ENCODE results near the gene UGGT2.
"Not testable (repeated sequence)": the region's sequence is repeated elsewhere in the genome, so short reads cannot be mapped to it uniquely, and the experiment has no call there.

Gene UGGT2

DNA sequence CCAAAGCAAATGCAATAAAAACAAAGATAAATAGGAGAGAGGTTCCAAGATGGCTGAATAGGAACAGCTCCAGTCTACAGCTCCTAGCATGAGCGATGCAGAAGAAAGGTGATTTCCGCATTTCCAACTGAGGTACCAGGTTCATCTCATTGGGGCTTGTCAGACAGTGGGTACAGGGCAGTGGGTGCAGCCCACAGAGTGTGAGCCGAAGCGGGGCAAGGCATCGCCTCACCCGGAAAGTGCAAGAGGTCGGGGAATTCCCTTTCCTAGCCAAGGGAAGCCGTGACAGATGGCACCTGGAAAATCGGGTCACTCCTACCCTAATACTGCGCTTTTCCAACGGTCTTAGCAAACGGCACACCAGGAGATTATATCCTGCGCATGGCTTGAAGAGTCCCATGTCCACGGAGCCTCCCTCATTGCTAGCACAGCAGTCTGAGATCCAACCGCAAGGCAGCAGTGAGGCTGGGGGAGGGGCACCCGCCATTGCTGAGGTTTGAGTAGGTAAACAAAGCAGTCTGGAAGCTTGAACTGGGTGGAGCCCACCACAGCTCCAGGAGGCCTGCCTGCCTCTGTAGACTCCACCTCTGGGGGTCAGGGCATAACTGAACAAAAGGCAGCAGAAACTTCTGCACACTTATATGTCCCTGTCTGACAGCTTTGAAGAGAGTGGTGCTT is 6.6 kb downstream of the UGGT2 start:
- DNase-seq (ENCODE audit: low read depth): not testable (repeated sequence)

DNA sequence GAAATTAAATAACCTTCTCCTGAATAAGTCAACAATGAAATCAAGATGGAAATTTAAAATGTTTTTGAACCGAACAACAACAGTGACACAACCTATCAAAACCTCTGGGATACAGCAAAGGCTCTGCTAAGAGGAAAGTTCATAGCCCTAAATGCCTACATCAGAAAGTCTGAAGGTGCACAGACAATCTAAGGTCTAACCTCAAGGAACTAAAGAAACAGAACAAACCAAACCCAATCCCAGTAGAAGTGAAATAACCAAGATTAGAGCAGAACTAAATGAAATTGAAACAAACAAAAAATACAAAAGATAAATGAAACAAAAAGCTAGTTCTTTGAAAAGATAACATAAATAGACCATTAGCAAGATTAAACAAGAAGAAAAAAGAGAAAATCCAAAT is 9.0 kb downstream of the UGGT2 start:
- DNase-seq (ENCODE audit: low read depth): no peak

DNA sequence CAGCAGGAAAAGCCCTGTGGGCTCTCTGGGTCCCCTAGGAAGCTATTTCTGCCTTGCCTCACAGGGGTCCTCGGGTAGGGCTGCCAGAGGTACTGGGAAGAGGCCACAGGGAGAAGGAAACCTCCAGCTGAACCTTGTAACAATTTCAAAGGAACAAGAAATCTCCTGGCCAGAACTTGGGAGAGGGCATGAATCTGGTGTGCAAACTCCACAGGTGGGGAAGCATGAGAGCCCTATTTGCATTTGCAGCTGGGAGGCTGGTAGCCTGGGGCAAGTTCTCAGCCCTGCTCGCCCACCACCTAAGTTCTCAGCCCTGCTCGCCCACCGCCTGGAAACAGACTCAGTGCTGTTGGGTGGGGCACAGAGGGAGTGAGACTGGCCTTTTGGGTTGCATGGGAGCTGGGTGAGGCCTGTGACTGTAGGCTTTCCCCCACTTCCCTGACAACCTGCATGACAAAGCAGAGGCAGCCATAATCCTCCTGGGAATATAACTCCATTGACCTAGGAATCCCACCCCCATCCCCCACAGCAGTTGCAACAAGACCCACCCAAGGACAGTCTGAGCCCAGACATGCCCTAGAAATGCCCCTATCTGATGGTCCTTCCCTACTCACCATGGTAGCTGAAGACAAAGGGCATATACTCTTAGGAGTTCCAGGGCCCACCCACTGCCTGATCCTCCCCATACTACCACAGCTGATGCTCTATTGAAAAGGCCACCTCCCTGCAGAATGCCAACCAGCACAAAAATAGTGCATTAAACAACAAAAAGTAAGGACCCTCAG is 11.7 kb downstream of the UGGT2 start:
- no peak for DNase-seq (ENCODE audit: low read depth)

DNA sequence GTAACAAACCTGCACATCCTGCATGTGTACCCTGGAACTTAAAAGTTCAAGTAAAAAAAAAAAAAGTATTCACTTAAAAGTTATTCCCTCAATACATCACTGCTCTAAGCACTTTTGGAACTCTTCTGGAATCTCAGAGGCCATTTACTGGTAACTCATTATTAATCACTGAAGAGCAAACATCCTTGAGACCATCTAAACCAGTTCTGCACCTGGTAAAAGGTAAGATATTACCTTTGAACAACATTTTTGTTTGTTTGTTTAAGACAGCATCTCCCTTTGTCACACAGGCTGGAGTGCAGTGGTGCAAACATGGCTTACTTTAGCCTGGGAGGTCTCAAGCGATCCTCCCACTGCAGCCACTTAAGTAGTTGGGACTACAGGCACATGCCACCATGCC is 16.7 kb downstream of the UGGT2 start:
- no peak for DNase-seq (ENCODE audit: low read depth)

DNA sequence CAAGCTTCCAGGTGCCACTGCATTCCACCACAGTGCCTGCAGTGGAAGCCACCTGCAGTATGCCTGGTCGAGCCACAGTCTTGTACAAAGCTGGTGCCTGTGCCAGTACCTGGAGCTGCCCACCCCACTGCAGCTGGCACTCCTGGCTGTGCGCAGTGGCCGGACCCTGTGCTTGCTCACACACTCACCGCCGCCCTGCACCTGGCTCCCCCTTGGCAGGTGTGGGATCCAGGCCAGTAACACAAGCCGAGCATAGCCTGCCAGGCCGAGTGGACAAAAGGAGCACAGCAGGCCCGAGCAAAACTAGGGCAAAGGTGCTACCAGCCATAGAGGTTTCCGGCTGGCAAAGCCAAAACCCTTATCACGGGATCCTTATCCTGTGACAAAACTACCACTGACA is 18.5 kb downstream of the UGGT2 start:
- DNase-seq (ENCODE audit: low read depth): no peak

DNA sequence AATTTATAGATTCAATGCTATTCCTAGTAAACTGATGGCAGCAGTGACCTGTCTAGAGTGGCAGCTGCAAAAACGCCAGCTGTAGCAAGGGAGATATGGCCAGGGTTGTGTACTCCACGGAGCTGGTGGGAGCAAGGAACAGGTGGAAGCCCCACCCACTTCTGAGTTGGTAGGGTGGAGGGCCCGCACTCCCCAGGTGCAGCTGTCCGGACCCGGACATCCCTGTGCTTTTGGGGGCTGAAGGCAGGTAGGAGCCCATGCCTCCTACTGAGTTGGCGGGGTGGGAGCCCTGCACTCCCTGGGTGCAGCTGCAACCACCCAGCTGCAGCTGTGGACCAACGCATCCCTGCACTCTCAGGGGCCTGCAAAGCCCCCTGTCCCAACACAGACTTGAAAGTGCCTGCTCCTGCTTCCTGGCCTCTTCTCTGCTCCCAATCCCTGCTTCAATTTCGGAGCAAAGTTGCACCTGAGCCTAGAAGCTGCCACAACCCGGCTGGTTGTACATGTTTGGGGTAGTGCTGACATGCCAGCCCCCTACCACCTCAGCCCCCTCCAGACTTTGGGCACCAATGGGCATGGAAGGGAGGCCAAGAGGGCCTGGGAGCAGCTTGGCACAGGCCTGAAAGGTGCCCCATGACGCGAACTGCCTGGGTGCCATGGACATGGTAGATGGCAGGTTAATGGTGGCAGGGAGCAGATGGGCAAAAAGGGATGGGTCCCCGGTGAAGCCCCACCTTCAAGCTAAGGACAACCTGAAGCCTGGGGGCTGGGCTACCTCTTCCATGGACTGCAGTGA is 19.8 kb downstream of the UGGT2 start:
- DNase-seq (ENCODE audit: low read depth): no peak

DNA sequence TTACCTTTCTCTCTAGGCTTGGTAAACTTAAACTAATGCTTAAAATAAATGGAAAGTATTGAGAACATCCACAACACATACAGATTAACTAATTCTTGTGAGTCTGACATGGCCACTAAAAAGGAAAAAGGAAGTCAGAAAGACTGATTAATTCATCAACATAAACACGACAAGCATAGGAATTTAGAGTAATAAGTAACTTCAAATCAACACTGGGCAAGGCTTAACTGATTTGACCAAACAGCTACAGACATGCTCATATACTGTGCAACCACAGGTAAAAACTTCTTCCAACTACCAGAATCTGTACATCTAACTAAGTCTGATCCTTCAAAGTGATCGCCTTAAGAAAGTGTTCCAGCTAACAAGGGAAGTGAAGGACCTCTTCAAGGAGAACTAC is 20.5 kb downstream of the UGGT2 start:
- no peak for DNase-seq (ENCODE audit: low read depth)

DNA sequence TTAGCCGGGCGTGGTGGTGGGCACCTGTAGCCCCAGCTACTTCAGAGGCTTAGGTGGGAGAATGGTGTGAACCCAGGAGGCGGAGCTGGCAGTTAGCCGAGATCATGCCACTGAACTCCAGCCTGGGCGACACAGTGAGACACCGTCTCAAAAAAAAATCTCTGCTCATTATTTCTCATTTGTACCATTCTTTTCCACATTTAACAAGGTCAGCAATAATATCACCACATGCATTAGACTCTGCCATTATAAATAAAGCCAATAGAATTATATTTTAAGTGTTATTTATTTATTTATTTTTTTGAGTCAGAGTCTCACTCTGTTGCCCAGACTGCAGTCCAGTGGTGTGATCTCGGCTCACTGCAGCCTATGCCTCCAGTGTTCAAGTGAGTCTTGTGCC is 24.2 kb downstream of the UGGT2 start:
- no peak for DNase-seq (ENCODE audit: low read depth)

DNA sequence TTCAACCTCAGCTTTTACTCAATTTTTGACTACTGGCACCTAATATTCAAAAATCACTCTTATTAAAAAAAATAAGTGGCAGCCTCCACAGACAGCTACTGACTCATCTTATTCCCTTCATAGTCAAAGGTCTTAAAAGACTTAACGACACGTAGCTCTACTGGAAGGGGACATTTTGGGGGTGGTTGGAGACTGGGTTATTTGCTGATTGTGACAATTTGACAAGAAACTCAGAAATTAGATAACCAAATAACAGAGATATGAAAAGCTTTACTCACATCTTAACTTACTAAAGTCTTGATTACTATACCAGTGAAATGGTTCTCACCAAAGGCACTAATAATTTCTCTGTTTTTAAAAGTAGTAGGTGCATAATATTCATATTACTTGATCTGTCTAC is 25.7 kb downstream of the UGGT2 start:
- DNase-seq (ENCODE audit: low read depth): no peak

DNA sequence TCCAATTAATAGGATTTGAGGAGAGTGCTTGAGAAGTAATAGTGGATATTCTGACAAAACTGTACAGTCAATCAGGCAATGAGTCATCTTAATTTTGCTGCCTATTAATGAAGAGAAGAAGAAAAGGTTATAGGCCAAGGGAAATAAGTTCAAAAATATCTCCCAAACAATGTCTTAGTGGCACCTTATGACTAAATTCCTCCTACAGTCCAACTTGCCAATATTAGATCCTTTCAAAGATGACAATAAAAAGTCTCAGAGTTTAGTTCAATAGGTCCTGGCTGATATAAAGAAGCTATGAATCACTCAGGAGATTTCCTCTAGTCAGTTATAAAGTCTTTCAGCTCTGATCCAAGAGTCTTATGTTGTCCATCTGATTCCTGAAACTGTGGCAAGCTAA is 27.9 kb downstream of the UGGT2 start:
- DNase-seq (ENCODE audit: low read depth): no peak

DNA sequence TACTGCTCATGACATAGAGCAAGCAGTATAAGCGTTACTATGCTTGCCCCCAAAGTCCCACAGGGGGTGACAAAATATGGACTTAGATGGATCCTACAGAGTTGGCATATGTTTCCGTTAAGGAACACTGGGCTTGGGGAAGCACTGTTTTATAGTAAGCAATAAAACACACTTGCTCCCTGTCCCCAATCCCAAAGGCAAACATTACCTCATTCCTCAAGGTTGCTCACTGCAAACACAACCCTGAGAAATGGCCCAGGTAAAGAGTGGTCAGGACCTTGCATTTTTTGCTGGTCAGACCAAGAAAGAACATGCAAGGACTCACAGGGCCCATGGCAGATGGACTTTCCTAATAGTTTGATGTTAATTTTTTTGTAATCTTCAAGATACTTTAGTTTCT is 32.3 kb downstream of the UGGT2 start:
- no peak for DNase-seq (ENCODE audit: low read depth)

DNA sequence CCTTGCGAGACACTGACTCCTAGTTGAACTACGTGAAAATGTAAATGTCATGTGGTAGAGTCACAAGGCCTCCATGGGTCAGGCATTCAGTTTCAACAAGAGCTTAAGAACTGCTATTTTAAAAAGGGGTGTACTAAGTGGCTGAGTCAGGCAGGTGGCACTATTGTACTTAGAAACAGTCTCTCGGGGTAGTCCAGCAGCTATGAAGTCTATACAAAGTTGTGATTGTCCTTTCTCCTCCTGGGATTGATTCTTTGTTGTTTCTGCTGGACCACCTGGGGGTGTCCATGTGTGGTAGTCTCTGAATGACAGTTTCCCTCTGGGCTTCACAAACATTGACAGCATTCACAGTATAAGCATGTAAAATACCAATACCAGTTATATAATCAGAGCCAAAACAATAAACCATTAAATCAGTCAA is 33.0 kb downstream of the UGGT2 start:
- DNase-seq (ENCODE audit: low read depth): no peak

DNA sequence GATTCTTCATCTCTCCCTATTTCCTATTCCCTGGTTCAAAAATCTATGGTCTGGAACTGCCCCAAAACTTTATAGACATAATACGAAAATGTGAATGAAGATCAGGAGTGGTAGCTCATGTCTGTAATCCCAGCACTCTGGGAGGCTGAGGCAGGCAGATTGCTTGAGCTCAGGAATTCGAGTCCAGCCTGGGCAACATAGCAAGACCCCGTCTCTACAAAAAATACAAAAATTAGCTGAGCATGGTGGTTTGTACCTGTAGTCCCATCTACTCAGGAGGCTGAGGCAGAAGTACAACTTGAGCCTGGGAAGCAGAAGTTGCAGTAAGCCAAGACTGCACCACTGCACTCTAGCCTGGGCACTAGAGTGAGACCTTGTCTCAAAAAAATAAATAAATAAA is 35.1 kb downstream of the UGGT2 start:
- no peak for DNase-seq (ENCODE audit: low read depth)

DNA sequence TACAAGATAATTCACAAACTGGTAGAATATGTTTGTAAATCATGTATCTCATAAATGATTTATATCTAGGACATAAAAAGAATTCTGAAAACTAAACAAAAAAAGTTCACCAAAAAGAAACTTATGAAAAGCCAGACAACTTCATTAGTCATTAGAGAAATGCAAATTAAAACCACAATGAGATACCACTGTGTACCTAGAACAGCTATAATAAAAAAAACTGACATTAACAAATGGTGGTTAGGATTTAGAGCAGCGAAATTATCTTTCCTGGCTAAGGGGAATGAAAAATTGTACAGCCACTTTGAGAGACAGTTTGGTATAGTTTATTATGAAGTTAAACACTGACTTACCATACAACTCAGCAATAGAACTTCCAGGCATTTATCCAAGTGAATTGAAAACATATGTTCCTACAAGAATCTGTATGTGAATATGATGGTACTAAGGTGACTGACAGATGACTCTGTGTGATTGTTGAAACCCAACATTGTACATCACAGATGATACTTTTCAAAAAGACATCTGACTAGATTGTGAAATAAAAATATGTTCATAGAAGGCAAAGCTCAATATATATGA is 41.8 kb downstream of the UGGT2 start:
- DNase-seq (ENCODE audit: low read depth): no peak

DNA sequence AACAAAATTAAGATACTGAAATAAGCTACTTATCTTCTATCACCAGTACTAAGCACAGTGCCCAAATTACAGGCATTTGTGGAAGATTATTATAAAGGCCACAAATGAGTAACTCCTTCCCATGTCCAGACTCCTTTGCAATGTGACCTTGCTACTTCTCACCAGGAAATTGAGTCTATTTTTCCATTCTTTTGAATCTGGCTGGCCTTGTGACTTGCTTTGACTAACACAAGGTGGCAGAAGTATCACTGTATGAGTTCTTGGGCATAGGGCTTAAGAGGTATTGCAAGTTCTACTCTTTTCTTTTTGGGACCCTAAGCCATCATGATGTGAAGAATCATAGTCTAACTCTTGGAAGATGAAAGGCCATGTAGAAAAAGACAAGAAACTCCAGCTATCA is 49.9 kb downstream of the UGGT2 start:
- no peak for DNase-seq (ENCODE audit: low read depth)

DNA sequence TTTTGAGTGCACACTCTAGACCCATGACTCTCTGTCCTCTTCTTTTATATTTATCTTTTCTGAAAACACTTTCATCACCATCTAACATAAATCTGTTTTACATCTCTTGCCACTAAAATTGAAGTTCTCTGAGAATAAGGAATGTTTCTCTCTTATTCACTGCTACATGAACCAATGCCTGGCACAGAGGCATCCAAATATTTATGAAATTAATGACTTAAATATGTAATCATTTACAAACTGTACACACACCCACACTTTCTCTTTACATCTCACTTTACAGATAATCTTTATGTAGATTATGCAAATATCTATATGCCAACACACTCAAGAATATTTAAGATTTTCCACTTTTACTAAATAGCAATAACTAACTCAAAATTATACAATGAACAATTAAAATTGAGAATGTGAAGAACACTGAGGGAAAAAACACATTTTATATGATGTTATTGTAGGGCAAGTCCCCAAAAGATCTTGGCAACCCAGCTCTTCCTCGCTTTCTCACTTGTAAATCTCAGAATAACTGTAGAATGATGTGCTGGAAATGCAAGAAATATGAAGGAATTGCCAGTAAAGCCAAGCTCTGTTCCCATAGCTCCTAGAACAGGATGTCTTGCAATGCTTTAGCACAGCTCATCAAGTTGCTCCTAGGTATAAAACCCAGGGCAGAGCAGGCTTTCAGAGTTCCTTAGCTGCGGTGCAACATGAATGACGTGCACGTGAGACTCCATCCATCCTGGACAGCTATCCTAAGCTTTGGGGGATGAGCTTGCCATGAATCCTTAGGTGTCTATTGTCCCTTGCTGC is 50.7 kb downstream of the UGGT2 start:
- no peak for DNase-seq (ENCODE audit: low read depth)

DNA sequence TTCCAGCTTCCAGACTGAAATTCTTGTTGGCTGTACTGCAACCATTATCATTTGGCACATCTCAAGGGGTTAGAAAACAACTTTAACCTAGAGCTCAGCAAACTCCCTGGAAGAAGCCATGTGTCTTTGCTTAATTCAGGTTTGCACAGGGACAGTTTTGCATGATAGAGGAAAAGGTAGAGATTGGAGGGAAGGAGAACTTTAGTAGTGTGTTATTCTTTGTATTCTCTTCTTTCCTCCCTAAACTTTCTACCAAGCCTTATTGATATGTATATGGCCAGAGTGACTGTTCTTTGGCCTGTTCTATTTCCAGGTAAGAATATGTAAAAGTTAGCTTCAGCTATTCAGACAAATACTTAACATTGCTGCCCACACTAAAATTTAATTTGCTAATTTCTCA is 53.1 kb downstream of the UGGT2 start:
- DNase-seq (ENCODE audit: low read depth): no peak

DNA sequence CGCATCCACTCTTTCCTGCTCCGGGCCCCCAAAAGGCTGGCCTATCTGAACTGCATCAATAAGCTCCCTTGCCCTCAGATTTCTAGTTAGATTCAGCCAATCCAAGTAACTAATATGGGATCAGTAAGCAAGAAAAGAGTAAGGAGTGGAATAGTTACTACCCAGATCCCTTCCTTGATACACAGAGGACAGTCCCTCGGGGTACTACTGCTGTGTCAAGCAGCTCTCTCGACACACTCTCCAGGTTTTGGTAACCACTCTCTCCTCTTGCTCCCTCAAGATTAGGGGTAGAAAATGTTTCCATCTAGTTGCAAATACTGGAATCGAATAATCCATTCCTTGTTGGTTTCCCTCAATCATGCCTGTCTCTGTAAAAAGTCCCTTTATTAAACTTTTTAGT is 65.4 kb downstream of the UGGT2 start:
- no peak for DNase-seq (ENCODE audit: low read depth)

DNA sequence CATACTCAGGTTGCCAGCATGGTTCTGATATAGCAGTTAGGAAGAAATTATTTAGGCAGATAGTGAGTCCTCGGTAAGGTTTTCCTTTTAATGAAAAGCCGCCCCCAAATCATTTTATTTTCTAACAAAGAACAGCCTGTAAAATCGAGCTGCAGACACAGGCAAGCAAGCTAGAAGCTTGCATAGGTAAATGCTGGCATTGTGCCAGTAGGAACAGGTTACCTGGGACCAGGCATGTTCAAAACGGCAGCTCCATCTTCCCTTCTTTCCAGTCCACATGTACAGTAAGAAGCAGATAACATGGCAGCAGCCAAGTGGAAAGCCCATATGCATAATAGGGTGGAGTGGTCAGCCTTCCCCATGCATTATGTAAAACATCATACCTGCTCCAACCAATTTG is 71.1 kb downstream of the UGGT2 start:
- DNase-seq (ENCODE audit: low read depth): no peak

DNA sequence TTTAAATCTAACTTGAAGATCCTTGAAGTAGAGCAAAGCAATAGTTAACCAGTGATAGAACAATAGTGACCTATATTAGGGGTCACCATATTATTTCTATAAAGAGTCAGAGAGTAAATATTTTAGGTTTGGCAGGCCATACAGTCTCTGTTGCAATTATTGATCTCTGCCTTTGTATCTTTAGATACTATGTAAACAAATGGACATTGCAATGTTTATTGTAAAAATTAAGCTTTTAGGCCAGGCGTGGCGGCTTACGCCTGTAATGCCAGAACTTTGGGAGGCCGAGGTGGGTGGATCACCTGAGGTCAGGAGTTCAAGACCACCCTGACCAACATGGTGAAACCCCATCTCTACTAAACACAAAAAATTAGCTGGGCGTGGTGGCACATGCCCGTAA is 80.5 kb downstream of the UGGT2 start:
- not testable (repeated sequence) for DNase-seq (ENCODE audit: low read depth)

DNA sequence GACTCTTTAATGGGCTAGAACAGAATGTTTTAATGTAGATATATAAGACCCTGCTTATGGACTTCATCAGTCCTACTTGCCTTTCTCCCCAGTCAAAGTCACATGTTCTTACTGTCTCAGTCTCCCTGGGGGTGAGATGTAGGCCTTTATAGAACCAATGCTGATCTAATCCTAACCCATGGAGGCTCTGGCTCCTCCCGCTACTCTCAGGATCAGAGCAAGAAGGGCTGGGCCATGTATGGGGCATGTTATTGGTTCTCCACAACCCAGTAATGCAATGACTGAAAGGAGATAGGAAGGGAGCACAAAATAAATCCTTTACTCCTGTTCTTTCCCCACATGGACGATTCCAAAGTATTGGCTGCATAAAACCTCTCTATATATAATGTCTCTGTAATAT is 82.3 kb downstream of the UGGT2 start:
- no peak for DNase-seq (ENCODE audit: low read depth)

DNA sequence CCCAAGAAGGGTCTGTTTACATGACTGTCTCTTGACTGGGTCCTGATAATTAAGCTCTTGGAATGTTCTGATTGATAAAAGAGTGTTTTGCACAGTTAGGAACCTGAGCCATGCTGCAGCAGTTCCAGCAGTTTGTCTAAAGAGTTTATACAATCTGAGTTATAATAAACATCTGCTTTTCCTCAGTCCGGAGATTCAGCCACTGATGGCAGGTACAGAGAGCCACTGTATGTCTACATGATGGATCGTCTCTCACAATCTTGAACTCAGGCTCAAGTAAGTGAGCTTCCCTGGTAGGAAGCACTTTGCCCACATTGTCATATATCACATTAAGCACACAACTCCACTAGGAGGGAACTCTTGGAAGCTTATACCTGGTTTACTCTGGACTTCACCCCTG is 84.3 kb downstream of the UGGT2 start:
- DNase-seq (ENCODE audit: low read depth): no peak

All from activated T-helper 9 cell treated with anti-CD3 and anti-CD28 coated beads, Interleukin-2, amount 50 U/mL, for 16 hours (primary cell).